Activated CD8-positive, alpha-beta memory T cell treated with anti-CD3 and anti-CD28 coated beads, Interleukin-2, amount 50 U/mL, for 1 hour (primary cell): Measurements from ENCODE around the gene CTSW.
"Not testable (repeated sequence)": the region's sequence is repeated elsewhere in the genome, so short reads cannot be mapped to it uniquely, and the experiment has no call there.

Source experiments
- DNase-seq: peaks from one replicate; pipeline ENCODE4 v3.0.0-alpha.2; 2020; ENCODE audit errors: extremely low read depth

Gene CTSW

GRCh38 chr11:65885808-65886536 is 6.3 kb downstream of the CTSW start:
- no peak for DNase-seq

- no peak for DNase-seq
Measured at GRCh38 chr11:65886826-65887722, 7.4 kb downstream of the CTSW start.

GRCh38 chr11:65887723-65888162 is 8.1 kb downstream of the CTSW start:
- DNase-seq: no peak

- peak; percentile 91 for DNase-seq
Measured at GRCh38 chr11:65888163-65888814, 8.7 kb downstream of the CTSW start, which contains the start of gene FIBP. FIBP (minus strand) TSS chr11:65888471; CDS start chr11:65888418, 53 bp downstream.

- DNase-seq: peak; percentile 93
Measured at GRCh38 chr11:65890324-65891218, 10.9 kb downstream of the CTSW start, which contains the start of gene CCDC85B. CCDC85B (plus strand) TSS chr11:65890673; CDS start chr11:65890784, 111 bp downstream.

GRCh38 chr11:65891219-65892136 is 11.8 kb downstream of the CTSW start:
- DNase-seq: no peak

- not testable (repeated sequence) for DNase-seq
Measured at GRCh38 chr11:65892137-65892540, 12.5 kb downstream of the CTSW start.

GRCh38 chr11:65892661-65893317 is 13.2 kb downstream of the CTSW start:
- DNase-seq: no peak

- DNase-seq: no peak
Measured at GRCh38 chr11:65894034-65894591, 14.5 kb downstream of the CTSW start.

- no peak for DNase-seq
Measured at GRCh38 chr11:65895482-65895981, 15.9 kb downstream of the CTSW start.

GRCh38 chr11:65896034-65896999 is 16.7 kb downstream of the CTSW start:
- no peak for DNase-seq

GRCh38 chr11:65897020-65897471 is 17.4 kb downstream of the CTSW start:
- DNase-seq: no peak

- DNase-seq: no peak
Measured at GRCh38 chr11:65898656-65899355, 19.2 kb downstream of the CTSW start.

GRCh38 chr11:65899356-65900124 is 19.9 kb downstream of the CTSW start:
- DNase-seq: no peak

- peak; percentile 93 for DNase-seq
Measured at GRCh38 chr11:65900125-65900898, 20.7 kb downstream of the CTSW start, which contains the start of gene FOSL1. FOSL1 (minus strand) TSS chr11:65900388; CDS start chr11:65900339, 49 bp downstream.
